Measurements from ENCODE around the gene SLC9A8. TPM values are rescaled to one million over a fixed set of nuclear protein-coding genes. Genes with fewer than 3 reads are reported as not detected.

SLC9A8 gene
- total and polyA plus RNA-seq, 8 donors, result 2.3 to 21.0 (median 11.9) TPM

- H3K36me3 ChIP-seq, result peaks cover 29 to 90% (median 82%) of the 10 kb centered on the region in 4 donors
- H3K9me3 ChIP-seq, result no peaks in the 10 kb centered on the region
- no peak overlapping the region for H3K4me3 ChIP-seq
- no peak overlapping the region for H3K27ac ChIP-seq
- intact Hi-C loops (cut with DNase I; ENCODE audit: low total_unique reads), result no loop called here
- TF ChIP-seq, protein P1, sequence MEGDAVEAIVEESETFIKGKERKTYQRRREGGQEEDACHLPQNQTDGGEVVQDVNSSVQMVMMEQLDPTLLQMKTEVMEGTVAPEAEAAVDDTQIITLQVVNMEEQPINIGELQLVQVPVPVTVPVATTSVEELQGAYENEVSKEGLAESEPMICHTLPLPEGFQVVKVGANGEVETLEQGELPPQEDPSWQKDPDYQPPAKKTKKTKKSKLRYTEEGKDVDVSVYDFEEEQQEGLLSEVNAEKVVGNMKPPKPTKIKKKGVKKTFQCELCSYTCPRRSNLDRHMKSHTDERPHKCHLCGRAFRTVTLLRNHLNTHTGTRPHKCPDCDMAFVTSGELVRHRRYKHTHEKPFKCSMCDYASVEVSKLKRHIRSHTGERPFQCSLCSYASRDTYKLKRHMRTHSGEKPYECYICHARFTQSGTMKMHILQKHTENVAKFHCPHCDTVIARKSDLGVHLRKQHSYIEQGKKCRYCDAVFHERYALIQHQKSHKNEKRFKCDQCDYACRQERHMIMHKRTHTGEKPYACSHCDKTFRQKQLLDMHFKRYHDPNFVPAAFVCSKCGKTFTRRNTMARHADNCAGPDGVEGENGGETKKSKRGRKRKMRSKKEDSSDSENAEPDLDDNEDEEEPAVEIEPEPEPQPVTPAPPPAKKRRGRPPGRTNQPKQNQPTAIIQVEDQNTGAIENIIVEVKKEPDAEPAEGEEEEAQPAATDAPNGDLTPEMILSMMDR (IDR thresholded peaks at IDR 0.05), result no peak
- no peak for TF ChIP-seq POLR2AphosphoS5 (IDR thresholded peaks at IDR 0.05)
- 88 to 90% (median 89%) methylated on average over 8 of the region's 8 CpGs for WGBS, 5 donors
- peaks cover 0 to 16% (median 10%) of the 10 kb centered on the region in 4 donors for H3K4me1 ChIP-seq
- DNase-seq, result no peak
- H3K27me3 ChIP-seq, result no peaks in the 10 kb centered on the region
These were observed 40.0 kb downstream of the SLC9A8 start for GRCh38 chr20:49852522-49853080.

DNA sequence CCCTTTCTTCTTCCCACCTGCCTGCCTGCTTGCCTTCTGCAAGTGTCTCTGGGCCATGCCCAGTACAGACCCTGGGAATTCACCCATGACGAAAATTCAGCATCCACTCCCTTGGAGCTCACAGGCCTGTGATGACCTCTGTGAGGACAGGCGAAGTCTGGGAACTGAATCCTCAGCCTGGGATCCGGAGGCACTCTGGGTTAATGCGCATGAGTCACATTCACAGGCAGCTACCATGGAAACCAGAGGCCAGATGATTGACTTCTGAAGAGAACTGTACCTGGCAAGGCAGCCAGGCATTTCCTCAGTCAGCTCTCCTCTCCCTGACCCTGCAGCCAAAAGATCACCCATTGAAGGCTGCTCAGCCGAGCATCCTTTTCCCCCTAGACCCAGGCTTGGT, 41.0 kb downstream of the SLC9A8 start:
- peak in 1 of 2 donors; percentile 40 for DNase-seq
- WGBS, 5 donors, result 62 to 92% (median 85%) methylated on average over 4 to 5 of the region's 5 CpGs
- Histone ChIP-seq H3K27ac (no peak overlapping the region), H3K9me3 (no peaks in the 10 kb centered on the region), H3K4me3 (no peak overlapping the region), H3K36me3 (peaks cover 29 to 87% (median 81%) of the 10 kb centered on the region in 4 donors), H3K27me3 (no peaks in the 10 kb centered on the region), H3K4me1 (peaks cover 0 to 16% (median 10%) of the 10 kb centered on the region in 4 donors)
- TF ChIP-seq EP300 (IDR thresholded peaks at IDR 0.05), result no peak
- TF ChIP-seq, protein P1 (IDR thresholded peaks at IDR 0.05), result no peak
- TF ChIP-seq POLR2A (IDR thresholded peaks at IDR 0.05), result no peak
- no peak for TF ChIP-seq POLR2AphosphoS5 (IDR thresholded peaks at IDR 0.05)
- intact Hi-C loops (cut with DNase I; ENCODE audit: low total_unique reads), result no loop called here

DNA sequence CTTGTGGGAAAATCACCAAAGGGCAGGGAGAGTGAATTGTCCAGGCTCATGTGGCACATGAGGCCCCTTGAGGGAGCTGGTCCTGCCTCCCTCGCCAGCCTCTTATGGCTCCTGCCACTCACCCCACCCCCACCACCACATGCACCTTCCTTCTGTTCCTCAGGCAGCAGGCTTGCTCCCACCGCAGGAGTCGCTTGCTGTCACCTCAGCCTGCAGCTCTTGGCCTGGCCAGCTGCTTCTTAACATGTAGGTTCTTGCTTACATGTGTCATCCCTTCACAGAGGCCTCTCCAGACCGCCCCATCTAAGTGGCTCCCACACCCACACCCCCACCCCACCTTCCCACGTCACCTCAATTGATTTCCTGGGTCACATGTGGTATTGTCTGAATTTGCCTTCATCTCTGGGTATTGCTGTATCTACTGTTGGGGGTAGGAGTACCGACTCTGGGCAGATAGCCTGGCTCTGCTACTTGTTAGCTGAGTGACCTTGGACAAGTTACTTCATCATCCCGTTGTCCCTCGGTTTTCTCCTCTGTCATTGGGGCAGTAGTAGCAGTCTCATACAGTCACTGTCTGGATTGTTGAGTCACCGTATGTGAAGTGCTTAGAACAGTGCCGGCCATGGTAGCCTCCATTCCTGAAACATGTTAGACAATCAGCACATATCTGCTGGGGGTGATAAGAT, 41.7 kb downstream of the SLC9A8 start:
- H3K27ac ChIP-seq, result no peak overlapping the region
- no peak overlapping the region for H3K4me3 ChIP-seq
- intact Hi-C loops (cut with DNase I; ENCODE audit: low total_unique reads), result no loop called here
- H3K36me3 ChIP-seq, result peaks cover 22 to 87% (median 81%) of the 10 kb centered on the region in 4 donors
- no peaks in the 10 kb centered on the region for H3K27me3 ChIP-seq
- peaks cover 0 to 16% (median 10%) of the 10 kb centered on the region in 4 donors for H3K4me1 ChIP-seq
- H3K9me3 ChIP-seq, result no peaks in the 10 kb centered on the region
- no peak for DNase-seq
- WGBS, 5 donors, result 90 to 98% (median 91%) methylated on average over 8 to 10 of the region's 10 CpGs
- TF ChIP-seq, protein P1 (IDR thresholded peaks at IDR 0.05), result no peak
- no peak for TF ChIP-seq POLR2AphosphoS5 (IDR thresholded peaks at IDR 0.05)
- TF ChIP-seq POLR2A (IDR thresholded peaks at IDR 0.05), result no peak
- TF ChIP-seq EP300 (IDR thresholded peaks at IDR 0.05), result no peak

DNA sequence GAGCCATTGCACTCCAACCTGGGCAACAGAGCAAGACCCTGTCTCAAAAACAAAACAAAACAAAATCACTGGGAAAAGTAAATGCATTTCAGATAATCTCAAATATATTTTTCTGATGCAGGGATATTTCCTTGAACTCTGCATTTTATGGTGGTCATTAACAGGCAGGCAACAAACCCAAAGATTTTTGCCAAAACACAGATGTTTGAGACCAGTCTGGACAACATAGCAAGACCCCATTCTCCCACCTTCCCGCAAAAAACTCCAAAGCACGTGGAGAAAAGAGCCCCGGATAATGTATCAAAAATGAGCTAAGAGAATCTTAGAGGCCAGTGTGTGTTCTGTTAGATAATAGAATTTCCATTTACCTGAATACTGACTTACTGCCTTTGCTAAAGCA, 44.3 kb downstream of the SLC9A8 start:
- DNase-seq, result no peak
- TF ChIP-seq, protein P1 (IDR thresholded peaks at IDR 0.05), result no peak
- TF ChIP-seq EP300 (IDR thresholded peaks at IDR 0.05), result no peak
- no peak for TF ChIP-seq POLR2A (IDR thresholded peaks at IDR 0.05)
- TF ChIP-seq POLR2AphosphoS5 (IDR thresholded peaks at IDR 0.05), result no peak
- no peaks in the 10 kb centered on the region for H3K27me3 ChIP-seq
- no peak overlapping the region for H3K27ac ChIP-seq
- intact Hi-C loops (cut with DNase I; ENCODE audit: low total_unique reads), result no loop called here
- peaks cover 22 to 93% (median 80%) of the 10 kb centered on the region in 4 donors for H3K36me3 ChIP-seq
- H3K4me3 ChIP-seq, result no peak overlapping the region
- H3K4me1 ChIP-seq, result peaks cover 0 to 6% (median 0%) of the 10 kb centered on the region in 4 donors
- WGBS, 5 donors, result 67 to 99% (median 96%) methylated on average over 3 of the region's 3 CpGs
- no peaks in the 10 kb centered on the region for H3K9me3 ChIP-seq

Data from stomach (tissue), 9 donors.